ENCODE results near the gene CHD5. TPM values are rescaled to one million over a fixed set of nuclear protein-coding genes. Genes with fewer than 3 reads are reported as not detected.
"Not testable (repeated sequence)": the region's sequence is repeated elsewhere in the genome, so short reads cannot be mapped to it uniquely, and the experiment has no call there.

CHD5 gene
- total and polyA plus RNA-seq, 12 donors: 0.01 to 0.78 (median 0.17) TPM

- 82 to 83% methylated on average over 9 of the region's 9 CpGs for WGBS, 2 donors
- TF ChIP-seq CTCF (IDR thresholded peaks at IDR 0.05): no peak
- peaks cover 0 to 31% (median 12%) of the 10 kb centered on the region in 9 donors for H3K4me1 ChIP-seq
- no peak overlapping the region for H3K4me3 ChIP-seq
- ATAC-seq (peak in 1 of 8 donors; percentile 32), DNase-seq (no peak)
- H3K36me3 ChIP-seq: peaks cover 0 to 46% (median 0%) of the 10 kb centered on the region in 9 donors
- H3K27ac ChIP-seq: no peak overlapping the region
- H3K27me3 ChIP-seq: no peaks in the 10 kb centered on the region
- no peaks in the 10 kb centered on the region for H3K9me3 ChIP-seq
- intact Hi-C loops (cut with DNase I): no loop called here
Measured at GRCh38 chr1:6068932-6069331, 111.2 kb downstream of the CHD5 start.

- Histone ChIP-seq H3K4me3 (no peak overlapping the region), H3K4me1 (peaks cover 0 to 36% (median 12%) of the 10 kb centered on the region in 9 donors), H3K36me3 (peaks cover 0 to 38% (median 0%) of the 10 kb centered on the region in 9 donors), H3K27ac (no peak overlapping the region), H3K9me3 (no peaks in the 10 kb centered on the region), H3K27me3 (no peaks in the 10 kb centered on the region)
- TF ChIP-seq CTCF (IDR thresholded peaks at IDR 0.05): no peak
- DNase-seq: no peak
- intact Hi-C loops (cut with DNase I): no loop called here
- no peak for ATAC-seq
- WGBS, 2 donors: 90 to 93% methylated on average over 5 of the region's 5 CpGs
Measured at GRCh38 chr1:6068073-6068472, 112.0 kb downstream of the CHD5 start.

GRCh38 chr1:6066680-6067079, 113.4 kb downstream of the CHD5 start:
- Histone ChIP-seq H3K4me1 (peaks cover 0 to 36% (median 12%) of the 10 kb centered on the region in 9 donors), H3K27ac (no peak overlapping the region), H3K9me3 (no peaks in the 10 kb centered on the region), H3K27me3 (no peaks in the 10 kb centered on the region), H3K36me3 (peaks cover 0 to 28% (median 0%) of the 10 kb centered on the region in 9 donors), H3K4me3 (no peak overlapping the region)
- ATAC-seq: no peak
- intact Hi-C loops (cut with DNase I): no loop called here
- 67 to 69% methylated on average over 8 of the region's 8 CpGs for WGBS, 2 donors
- no peak for DNase-seq
- no peak for TF ChIP-seq CTCF (IDR thresholded peaks at IDR 0.05)

- peak in 6 of 8 donors; percentile 53 to 80 (median 68) for ATAC-seq
- H3K4me3 ChIP-seq: no peak overlapping the region
- no peak overlapping the region for H3K27ac ChIP-seq
- no peaks in the 10 kb centered on the region for H3K27me3 ChIP-seq
- H3K9me3 ChIP-seq: no peaks in the 10 kb centered on the region
- intact Hi-C loops (cut with DNase I): no loop called here
- no peak for TF ChIP-seq CTCF (IDR thresholded peaks at IDR 0.05)
- peak; percentile 13 to 47 for DNase-seq
- H3K36me3 ChIP-seq: peaks cover 0 to 36% (median 0%) of the 10 kb centered on the region in 9 donors
- 52 to 54% methylated on average over 28 of the region's 28 CpGs for WGBS, 2 donors
- peaks cover 0 to 36% (median 12%) of the 10 kb centered on the region in 9 donors for H3K4me1 ChIP-seq
Measured at GRCh38 chr1:6065093-6065858, 114.8 kb downstream of the CHD5 start.

GRCh38 chr1:6063532-6064053, 116.5 kb downstream of the CHD5 start:
- ATAC-seq; DNase-seq; H3K27me3 ChIP-seq; intact Hi-C loops (cut with DNase I); H3K9me3 ChIP-seq; H3K27ac ChIP-seq; H3K4me3 ChIP-seq: not testable (repeated sequence)
- 65 to 76% methylated on average over 7 of the region's 7 CpGs for WGBS, 2 donors
- peaks cover 4 to 51% (median 20%) of the 10 kb centered on the region in 9 donors for H3K4me1 ChIP-seq
- H3K36me3 ChIP-seq: peaks cover 0 to 41% (median 0%) of the 10 kb centered on the region in 9 donors
